A204.1 (cell line): Measurements from ENCODE around the gene WBP1.
"Not testable (repeated sequence)": the region's sequence is repeated elsewhere in the genome, so short reads cannot be mapped to it uniquely, and the experiment has no call there.

ENCODE experiments used
- FAIRE-seq: peaks from 2 replicates; lab custom pipeline; 2012; peaks lifted over from hg19 to GRCh38; lab: Jason Lieb, UNC

WBP1 gene

GRCh38 chr2:74458132-74458937 is at the start of gene WBP1:
TSS of gene WBP1 (plus strand) at chr2:74458438. CDS start at chr2:74458603, 165 bp downstream.
- FAIRE-seq: peak; percentile 99

DNA sequence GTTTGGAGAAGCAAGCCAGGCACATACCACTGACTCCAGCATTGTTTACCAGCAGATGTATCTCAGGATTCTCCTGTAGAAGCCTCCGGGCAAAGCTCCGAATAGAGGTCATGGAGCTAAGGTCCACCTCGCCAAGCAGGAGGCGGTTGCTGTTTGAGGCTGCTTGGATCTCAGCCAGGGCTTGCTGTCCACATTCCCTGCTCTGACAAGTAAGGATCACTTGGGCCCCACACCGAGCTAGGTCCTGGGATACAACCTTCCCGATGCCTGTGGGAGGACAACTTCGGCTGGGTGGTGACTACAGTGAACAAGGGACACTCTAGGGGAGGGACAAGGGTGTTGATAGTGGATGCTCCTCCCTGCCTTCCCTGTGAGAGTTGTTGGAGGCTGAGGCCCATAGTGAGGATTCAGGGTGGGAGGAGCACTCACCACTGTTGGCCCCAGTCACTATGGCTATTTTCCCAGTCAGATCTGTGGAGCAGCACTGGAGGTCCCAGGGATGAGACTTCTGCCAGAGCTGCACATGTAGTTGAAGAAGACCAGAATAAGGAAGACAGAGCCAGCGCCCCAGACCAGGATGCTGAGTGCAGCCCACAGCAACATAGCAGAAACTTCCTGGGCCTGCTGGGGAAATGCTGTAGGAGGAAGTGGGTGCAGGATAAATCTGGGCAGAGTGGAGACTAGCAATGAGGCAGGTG is 45.1 kb upstream of the WBP1 start:
- no peak for FAIRE-seq

- no peak for FAIRE-seq
Measured at GRCh38 chr2:74414441-74414840, 43.8 kb upstream of the WBP1 start.

DNA sequence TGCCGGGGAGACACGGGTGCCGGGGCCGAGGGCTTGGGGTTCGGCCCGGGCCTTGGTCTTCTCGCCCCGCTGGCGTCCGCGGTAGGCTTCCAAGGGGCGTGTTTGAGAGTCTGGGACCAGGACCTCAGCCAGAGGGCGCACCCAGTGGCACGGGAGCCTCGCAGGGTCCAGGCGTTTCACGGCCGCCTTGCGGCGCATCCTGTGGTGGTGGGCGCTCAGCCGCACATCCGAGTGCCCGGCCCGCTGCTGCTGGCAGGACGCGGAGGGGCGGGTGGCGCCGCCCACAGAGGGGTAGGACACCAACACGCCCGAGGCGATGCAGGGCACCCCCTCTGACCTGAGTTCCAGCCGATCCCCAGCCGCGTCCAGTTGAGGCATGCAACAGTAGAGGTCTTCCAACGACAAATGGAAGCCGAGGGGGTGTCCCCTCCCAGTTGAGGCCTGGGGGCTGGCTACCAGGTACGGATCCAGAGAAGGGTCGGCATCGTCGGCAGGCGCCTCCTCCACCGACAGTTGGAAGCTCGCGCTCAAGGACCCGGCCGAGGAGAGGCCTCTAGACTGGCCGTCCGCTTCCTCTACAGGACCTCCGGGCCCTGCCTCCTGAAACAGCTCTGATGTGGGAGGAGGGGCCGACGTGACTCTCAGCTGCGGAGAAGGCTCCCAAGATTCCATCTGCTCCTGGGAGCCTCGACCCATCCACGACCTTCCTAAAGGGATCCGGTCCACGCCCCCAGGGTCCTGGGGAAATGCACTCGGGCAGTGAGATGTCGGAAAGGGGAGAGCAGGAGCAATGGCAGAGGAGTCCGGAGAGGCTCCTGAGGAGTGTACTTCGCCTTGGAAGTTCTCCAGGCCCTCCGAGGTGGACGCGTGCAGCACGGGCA is 43.1 kb upstream of the WBP1 start:
- FAIRE-seq: no peak

DNA sequence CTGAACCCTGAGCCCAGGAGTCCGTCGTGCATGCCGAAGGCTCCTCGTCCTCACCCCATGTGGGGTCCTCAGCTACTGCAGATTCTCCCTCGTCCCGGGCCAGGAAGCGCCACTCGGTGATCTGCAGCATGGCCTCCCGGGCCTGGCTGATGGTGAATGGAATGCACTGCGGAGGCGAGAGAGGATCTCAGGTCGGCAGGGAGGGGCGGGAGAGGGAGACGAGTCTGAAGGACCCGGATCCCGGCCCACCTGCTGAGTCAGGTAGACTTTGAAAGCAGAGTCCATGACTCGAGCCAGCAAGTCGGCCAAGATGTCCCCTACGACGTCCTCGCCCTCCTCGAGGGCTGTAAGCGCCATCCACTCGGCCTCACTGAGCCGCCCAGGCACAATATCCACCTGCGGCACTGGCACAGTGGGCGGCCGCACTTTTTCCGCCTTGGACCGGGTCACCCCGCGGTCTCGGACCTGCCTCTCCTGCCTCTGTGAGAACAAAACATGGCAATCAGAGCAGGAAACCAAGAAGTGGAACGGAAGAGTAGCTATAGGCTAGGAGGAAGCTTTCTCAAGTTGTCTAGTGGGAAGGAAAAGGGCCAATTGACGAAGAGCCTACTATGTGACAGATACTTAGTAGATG is 42.4 kb upstream of the WBP1 start:
- FAIRE-seq: no peak

DNA sequence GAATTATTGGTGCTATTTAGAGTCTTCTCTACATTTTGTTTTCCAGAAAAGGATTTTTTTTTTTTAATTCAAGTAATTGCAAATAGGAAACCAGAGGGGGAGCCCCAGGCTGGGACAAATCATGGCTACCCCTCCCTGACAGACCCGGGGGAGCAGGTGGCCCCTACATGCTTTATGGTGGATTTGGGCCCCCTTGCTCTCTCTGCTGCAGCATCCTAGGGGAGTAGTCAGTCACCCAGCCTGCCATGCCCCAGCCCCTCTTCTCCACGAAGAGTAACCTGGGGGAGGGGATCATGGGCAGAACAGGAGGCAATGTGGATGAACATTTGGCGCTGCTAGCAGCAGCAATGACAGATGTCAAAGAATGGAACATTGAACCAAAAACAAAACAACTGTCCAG is 41.5 kb upstream of the WBP1 start:
- FAIRE-seq: no peak

GRCh38 chr2:74417197-74417596 is 41.0 kb upstream of the WBP1 start:
- FAIRE-seq: no peak

DNA sequence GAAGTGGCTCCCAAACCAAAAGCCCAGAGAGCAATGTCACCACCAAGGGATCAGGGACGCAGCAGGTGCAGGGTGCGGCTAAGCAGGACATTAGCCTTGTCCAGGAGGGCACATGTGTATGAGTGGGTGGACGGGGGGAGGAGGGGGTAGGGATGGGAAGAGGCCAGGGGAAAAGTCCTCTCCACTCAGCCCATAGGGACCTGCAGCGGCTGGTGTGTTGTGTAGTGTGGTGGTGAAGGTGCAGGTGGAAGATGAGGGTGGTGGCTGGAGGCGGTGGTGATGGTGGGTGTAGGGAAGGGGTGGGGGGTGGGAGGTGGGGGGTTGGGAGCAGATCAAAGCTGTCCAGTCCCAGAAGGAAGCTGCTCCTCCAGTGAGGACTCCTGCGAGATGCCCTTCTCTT is 40.5 kb upstream of the WBP1 start:
- no peak for FAIRE-seq

DNA sequence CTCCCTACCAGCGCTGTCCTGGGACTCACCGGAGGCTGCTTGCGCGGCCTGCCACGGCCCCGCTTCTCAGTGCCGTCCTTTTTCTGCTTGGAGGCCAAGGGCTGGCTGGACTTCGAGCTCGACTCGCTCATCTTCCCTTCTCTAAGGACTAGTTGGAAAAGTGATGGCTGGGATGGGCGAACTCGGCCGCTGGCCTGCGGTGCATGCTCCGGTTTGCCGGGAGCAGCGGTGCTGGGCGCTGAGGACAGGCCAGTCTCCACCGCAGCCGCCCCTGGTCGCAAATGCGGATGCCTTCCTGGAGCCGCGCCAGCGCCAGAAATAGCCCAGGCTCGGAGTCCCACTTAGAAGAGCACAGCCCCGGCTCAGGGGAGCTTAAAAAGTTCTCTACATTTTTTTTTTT is 39.9 kb upstream of the WBP1 start:
- no peak for FAIRE-seq

DNA sequence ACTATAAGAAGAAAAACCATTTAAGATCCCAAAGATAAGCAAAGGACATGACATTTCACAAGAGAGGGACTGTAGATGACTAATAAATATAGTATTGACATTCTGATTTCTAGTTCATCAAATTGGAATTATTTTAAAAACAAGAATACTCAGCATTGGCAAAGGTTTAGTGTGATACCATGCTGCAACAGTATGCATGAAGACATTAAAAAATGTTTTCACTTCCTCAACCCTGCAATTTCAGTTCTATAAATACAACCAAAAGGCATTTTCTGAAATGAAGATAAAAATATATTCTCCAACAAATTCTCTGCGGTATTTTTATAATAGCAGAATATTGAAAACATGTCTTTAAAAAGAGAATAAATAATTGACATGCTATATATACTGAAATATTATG is 38.9 kb upstream of the WBP1 start:
- FAIRE-seq: no peak

- no peak for FAIRE-seq
Measured at GRCh38 chr2:74420006-74420405, 38.2 kb upstream of the WBP1 start.

DNA sequence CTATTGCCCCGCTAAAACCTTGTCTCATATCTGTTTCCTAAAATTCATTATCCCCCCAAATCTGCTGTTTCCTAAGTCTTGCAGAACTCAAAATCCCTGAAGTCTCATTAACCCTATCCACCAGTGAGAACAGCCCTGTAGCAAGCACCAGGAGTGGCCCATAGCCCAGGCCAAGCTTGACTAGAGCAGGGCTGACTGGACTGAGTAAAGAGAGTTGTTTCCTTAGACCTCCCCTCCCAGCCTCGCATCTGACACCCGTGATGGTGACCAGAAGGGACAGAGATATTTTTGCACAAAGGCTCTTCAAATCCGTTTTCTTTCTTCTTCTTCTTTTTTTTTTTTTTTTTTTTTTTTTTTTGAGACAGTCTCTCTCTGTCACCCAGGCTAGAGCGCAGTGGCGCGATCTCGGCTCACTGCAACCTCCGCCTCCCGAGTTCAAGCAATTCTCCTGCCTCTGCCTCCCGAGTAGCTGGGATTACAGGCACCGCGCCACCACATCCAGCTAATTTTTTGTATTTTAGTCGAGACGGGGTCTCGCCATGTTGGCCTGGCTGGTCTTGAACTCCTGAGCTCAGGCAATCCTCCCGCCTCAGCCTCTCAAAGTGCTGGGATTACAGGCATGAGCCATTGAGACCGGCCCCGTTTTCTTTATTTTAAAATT is 37.7 kb upstream of the WBP1 start:
- FAIRE-seq: not testable (repeated sequence)

DNA sequence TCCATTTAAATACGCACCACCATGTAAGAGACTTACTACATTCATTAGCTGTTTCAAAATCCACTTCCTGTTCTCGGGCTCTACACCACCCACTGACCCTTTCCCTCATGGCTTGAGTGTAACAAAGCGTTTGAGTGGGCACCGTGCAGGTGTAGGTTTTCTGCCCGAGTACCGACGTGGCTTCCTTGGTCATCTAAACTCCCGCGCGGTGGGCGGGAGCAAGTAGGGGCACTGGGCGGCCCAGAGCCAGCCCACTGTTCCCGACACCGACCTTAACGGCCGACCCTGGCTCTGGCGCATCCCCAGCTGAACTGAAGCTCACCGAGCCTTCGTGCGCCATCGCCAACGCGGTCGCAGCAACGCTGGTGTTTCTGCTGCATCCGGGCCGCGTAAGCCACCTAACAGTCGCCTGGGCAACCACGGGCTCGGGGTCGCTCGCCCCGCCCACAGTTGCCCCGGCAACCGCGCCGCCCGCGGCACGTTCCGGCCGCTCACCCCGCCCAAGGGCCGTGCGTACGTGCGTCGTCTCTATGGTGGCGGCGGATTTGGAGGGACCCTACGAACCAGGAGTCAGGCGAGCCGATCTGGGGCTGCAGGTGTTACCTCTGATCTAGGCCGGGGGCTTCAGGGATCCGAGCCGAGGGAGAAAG is 36.9 kb upstream of the WBP1 start, which contains the start of the genes C2orf81 and WDR54:
TSS of gene C2orf81 (minus strand) at position 399 of the 650 bp plus-strand sequence. CDS start at position 340, 59 bp downstream.
TSS of gene WDR54 (plus strand) at position 510 of the 650 bp plus-strand sequence. CDS start 424 bp downstream, outside the sequence.
- FAIRE-seq: no peak

DNA sequence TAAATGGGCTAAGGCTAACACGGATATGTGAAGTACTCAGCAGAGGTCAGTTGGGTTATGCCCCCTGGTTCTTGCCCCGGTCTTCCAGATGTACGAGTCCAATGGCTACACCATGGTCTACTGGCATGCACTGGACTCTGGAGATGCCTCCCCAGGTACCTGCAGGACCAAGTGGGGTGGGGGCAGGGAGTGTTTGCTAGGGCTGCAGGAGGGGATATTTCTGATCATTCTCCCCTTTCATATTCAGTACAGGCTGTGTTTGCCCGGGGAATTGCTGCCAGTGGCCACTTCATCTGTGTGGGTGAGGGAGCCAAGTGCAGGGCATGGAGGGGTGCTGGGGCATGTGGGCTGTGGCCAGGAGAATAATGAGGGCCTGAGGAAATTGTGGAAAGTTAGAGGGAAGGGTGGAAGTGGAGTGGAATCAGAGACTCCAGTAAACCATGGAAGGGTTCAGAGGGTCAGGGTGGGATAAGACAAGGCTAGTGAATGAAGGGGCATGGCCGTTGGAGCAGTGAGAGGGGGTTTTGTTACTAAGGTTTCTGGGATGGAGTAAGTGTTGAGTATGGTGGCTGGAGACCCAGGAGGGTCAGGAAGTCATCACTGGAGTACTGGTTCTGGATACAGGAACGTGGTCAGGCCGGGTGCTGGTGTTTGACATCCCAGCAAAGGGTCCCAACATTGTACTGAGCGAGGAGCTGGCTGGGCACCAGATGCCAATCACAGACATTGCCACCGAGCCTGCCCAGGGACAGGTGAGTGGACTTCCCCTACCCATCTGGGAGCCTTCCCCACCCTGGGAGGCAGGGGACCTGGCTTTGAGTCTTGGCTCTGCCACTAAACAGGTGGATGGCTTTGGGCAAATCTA is 34.8 kb upstream of the WBP1 start:
- no peak for FAIRE-seq

DNA sequence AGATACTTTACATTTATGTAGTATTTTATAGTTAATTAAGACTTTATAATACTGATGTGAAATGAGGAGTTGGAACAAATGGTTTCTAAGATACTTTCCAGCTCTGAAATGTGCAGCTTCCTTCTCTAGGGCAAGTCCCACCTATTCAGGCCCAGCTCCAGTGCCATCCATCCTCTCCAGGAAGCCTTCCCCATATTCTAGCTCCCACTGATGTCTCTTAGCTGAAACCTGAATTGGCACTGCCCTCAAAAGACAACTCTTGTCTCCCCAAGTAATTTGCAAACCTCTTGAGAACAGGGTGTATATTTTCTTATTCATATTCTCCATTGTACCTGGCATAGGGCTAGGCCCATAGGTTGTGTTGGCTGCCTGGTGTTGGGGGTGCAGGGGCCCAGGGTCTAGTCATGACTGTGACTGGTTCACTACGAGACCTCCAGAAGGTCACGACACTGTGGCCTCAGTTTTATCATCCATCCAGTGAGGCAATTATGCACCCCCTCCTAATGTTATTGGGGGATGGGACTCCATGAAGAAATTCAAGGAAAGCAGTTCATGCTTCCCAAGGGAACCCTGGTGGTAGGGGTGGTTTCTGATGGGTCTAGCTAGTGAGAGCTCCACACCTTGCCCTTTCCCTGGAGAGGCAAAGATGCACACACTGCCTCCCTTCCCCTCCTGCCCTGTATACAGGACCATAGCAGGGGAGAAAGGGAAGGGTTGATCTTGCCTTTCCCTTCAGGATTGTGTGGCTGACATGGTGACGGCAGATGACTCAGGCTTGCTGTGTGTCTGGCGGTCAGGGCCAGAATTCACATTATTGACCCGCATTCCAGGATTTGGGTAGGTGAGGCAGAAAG is 33.9 kb upstream of the WBP1 start:
- FAIRE-seq: no peak

DNA sequence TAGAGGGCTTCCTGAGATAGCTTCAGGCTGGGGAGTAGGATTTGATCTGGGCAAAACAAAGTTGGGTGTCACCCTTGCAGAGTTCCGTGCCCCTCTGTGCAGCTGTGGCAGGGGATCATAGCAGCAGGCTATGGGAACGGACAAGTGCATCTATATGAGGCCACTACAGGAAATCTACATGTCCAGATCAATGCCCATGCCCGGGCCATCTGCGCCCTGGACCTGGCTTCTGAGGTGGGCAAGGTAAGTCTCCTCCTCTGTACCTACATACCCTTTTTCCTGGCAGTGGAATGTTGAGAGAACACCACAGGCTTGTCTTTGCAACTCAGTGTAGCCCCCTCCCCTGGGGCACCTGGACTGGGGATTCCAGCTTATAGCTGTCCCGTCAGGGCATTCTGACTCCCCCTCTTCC is 33.2 kb upstream of the WBP1 start:
- FAIRE-seq: no peak

GRCh38 chr2:74425523-74425922 is 32.7 kb upstream of the WBP1 start:
- no peak for FAIRE-seq

- FAIRE-seq: no peak
Measured at GRCh38 chr2:74426181-74426758, 32.0 kb upstream of the WBP1 start.

DNA sequence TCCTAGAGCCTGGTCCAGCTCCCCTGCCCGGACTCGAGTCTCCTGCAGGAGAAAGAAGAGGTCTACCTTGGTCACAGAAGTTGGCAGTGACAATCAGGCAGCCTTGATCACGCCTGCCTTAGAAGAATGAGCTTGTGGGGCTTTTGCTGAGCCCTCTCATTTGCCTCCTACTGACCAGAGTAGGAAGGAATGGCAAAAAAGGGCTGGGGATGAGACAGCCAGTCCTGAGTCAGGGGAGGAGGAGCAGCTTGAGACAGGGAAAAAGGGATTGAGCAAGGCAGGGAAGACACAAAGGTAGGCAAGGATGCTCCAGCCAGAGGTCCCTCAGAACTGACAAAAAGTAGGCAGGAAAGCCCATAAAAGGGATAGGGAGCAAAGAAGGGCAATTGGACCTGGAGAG is 30.7 kb upstream of the WBP1 start:
- FAIRE-seq: no peak
